Measurements from ENCODE around the gene KRTAP2-1.

DNA sequence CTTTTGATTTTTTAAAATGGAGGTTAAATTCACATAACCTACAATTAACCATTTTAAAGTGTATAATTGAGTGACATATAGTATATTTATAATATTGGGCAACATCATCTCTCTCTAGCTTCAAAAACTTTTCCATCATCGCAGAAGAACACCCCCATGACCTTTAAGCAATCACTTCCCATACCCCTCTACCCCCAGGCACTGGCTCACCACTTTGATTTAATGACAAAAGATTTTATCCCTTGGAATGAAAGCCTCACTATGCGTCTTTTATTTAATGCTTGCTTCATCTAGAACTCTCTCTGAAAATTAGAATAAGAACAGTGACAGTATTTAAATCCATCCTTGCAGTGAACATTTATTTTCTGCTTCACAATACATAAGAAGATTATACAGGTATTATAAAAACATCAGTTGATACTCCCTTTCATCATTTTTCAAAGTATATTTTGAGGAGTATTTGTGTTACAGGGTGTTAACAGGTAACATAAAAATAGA, 9.2 kb downstream of the KRTAP2-1 start:
- TF ChIP-seq, protein P1, sequence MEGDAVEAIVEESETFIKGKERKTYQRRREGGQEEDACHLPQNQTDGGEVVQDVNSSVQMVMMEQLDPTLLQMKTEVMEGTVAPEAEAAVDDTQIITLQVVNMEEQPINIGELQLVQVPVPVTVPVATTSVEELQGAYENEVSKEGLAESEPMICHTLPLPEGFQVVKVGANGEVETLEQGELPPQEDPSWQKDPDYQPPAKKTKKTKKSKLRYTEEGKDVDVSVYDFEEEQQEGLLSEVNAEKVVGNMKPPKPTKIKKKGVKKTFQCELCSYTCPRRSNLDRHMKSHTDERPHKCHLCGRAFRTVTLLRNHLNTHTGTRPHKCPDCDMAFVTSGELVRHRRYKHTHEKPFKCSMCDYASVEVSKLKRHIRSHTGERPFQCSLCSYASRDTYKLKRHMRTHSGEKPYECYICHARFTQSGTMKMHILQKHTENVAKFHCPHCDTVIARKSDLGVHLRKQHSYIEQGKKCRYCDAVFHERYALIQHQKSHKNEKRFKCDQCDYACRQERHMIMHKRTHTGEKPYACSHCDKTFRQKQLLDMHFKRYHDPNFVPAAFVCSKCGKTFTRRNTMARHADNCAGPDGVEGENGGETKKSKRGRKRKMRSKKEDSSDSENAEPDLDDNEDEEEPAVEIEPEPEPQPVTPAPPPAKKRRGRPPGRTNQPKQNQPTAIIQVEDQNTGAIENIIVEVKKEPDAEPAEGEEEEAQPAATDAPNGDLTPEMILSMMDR (IDR thresholded peaks at IDR 0.05) = no peak
- TF ChIP-seq POLR2AphosphoS5 (IDR thresholded peaks at IDR 0.05) = no peak
- TF ChIP-seq POLR2A (IDR thresholded peaks at IDR 0.05) = no peak

All from suprapubic skin (tissue), 4 donors.